Adipose tissue (tissue), 3 donors: ENCODE measurements around the gene VSIG10. TPM values are rescaled to one million over a fixed set of nuclear protein-coding genes. Genes with fewer than 3 reads are reported as not detected.

ENCODE experiments used
- H3K27ac ChIP-seq: one replicate; pipeline ENCODE4 v1.5.1; 2013; ENCODE audit warnings: low read depth, low read length
- WGBS, 3 donors: extraction: QIAGEN DNeasy Blood & Tissue Kit; methylation state at CpG; one replicate each; pipeline ENCODE4 v1.1.7; 2013; 5-methylcytosine and 5-hydroxymethylcytosine counted together
- polyA plus RNA-seq, 3 donors: library from polyadenylated mRNA; stranded (reverse); fragments of 200-250 nt; gene quantifications; one replicate each; pipeline ENCODE4 v1.2.3, GENCODE V29; 2013
- donor health status: healthy with polysubstance abuse.
- donor health status: Bipolar disorder and iron deficiency.
- donor health status: healthy.

The VSIG10 gene
- polyA plus RNA-seq, 3 donors: 10.8 to 18.9 (median 18.3) TPM

- 0 to 1% (median 1%) methylated on average over 46 to 61 of the region's 61 CpGs for WGBS, 3 donors
These were observed 87.2 kb downstream of the VSIG10 start, which contains the start of gene RFC5 for GRCh38 chr12:118016424-118017264. Gene RFC5, plus strand, starts transcription at chr12:118016703. Its CDS starts 125 bp downstream, at chr12:118016828.

GRCh38 chr12:118015944-118016343 lies 87.9 kb downstream of the VSIG10 start:
- 11 to 35% (median 27%) methylated on average over 9 of the region's 9 CpGs for WGBS, 3 donors
- H3K27ac ChIP-seq: no peak overlapping the region

More at GRCh38 chr12:118016424-118017264, 87.2 kb downstream of the VSIG10 start, which contains the start of gene RFC5:
- H3K27ac ChIP-seq: no peak within 1 kb of the TSS

GRCh38 chr12:118015306-118015705 lies 88.5 kb downstream of the VSIG10 start:
- H3K27ac ChIP-seq: no peak overlapping the region
- 89 to 95% (median 91%) methylated on average over 2 of the region's 2 CpGs for WGBS, 3 donors

Other genes with a start within 250 kb of the VSIG10 start
- under 1 TPM; under 0.01 to 0.20 (median 0.01) TPM for gene KSR2, start 135.0 kb downstream of the VSIG10 start, polyA plus RNA-seq
- gene RFC5, start 87.3 kb downstream of the VSIG10 start, polyA plus RNA-seq: 10 to 100 TPM in 1 of 3 donors, 1 to 10 TPM in 2; 5.6 to 14.6 (median 5.8) TPM
- gene WSB2, start 42.8 kb downstream of the VSIG10 start, polyA plus RNA-seq: 10 to 100 TPM; 21.1 to 55.7 (median 40.3) TPM
- 100 to 1,000 TPM; 143 to 331 (median 288) TPM for gene PEBP1, start 32.1 kb upstream of the VSIG10 start, polyA plus RNA-seq